ENCODE measurements around the gene ATP8B4. TPM values are rescaled to one million over a fixed set of nuclear protein-coding genes. Genes with fewer than 3 reads are reported as not detected.

Gene ATP8B4
- total RNA-seq, 2 donors from 2014 or later, result 13.8 to 21.1 TPM

GRCh38 chr15:50075319-50075718 is 43.7 kb downstream of the ATP8B4 start:
- intact Hi-C loops (cut with DNase I), result no loop called here
- DNase-seq (ENCODE audit: low spot score), result no peak

DNA sequence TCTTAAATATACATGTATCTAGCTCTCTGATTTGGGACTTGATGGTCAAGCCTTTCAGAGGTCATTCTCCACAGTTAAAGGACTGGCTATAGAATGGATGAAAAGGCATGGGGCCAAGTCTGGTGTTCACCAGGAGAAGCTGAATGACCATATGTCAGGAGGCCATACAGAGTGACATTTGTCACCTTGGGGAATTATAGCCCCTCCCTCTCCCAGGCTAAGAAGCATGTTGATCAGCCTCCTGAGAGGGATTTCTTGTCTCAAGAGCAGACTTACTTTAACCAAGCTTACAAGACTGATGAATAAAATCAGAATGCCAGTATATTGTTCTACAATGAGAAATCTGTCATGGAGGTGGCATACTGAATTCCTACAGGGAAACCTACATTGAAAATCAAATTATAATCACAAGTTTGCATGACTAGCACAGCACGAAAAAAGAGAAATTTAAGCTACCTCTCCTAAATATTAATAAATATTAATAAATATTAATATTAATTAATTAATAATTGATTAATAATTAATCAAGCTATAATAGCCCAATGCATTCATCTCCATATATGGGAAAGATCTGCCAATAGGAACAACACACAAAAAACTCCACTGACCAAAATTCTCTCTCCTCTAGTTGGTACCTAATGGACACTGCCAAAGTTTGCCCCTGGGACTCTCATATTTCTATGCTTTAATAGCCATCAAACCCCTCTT is 47.3 kb downstream of the ATP8B4 start:
- intact Hi-C loops (cut with DNase I), result no loop called here
- DNase-seq (ENCODE audit: low spot score), result no peak

DNA sequence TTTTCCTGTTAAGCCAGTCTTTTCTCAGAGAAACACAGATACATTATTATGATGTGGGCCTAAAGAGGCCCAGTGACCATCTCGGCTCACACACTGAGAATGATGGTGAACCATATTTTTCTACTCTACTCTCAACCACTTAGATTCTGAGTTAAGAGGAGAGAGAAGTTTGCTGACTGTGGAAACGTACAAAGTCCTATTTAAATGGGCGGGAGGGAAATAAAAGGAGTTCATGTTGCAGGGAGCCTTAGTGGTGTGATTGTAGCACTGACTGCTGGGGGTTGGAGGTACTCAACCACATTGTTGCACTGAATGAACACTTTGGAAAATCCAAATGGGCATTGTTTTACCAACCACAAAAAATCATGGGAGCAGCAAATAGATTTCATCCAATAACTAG is 51.0 kb downstream of the ATP8B4 start:
- intact Hi-C loops (cut with DNase I), result no loop called here
- DNase-seq (ENCODE audit: low spot score), result no peak

GRCh38 chr15:50067254-50067653 is 51.8 kb downstream of the ATP8B4 start:
- intact Hi-C loops (cut with DNase I), result no loop called here
- no peak for DNase-seq (ENCODE audit: low spot score)

- no peak for DNase-seq (ENCODE audit: low spot score)
- intact Hi-C loops (cut with DNase I), result no loop called here
Observed at GRCh38 chr15:50066666-50067065, 52.4 kb downstream of the ATP8B4 start.

GRCh38 chr15:50066202-50066601 is 52.8 kb downstream of the ATP8B4 start:
- DNase-seq (ENCODE audit: low spot score), result no peak
- intact Hi-C loops (cut with DNase I), result no loop called here

DNA sequence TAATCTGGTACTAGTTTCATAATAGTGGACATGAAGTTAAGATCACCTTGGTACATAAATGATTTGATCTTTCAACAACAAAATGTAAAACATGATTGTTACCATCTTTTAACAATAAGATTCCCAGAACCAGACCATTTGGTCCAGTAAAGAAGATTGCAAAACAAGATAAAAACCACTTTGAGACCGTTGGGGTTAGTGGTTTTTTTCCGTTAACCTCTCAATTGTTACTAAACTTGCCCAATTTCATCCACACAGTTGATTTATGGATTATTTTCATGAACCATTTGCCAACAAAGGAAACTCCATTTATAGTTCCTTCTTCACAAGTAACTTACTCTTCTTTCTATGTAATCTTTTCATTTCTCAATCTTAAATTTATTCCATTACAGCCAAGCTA is 53.8 kb downstream of the ATP8B4 start:
- DNase-seq (ENCODE audit: low spot score), result no peak
- intact Hi-C loops (cut with DNase I), result no loop called here

- intact Hi-C loops (cut with DNase I), result loop anchor here in 1 of 2 donors (5.0 kb wide), 1 partner anchor 158 kb away; no protein-coding TSS in a partner anchor
- DNase-seq (ENCODE audit: low spot score), result no peak
Observed at GRCh38 chr15:50064673-50065072, 54.4 kb downstream of the ATP8B4 start.

- DNase-seq (ENCODE audit: low spot score), result no peak
- intact Hi-C loops (cut with DNase I), result loop anchor here in 1 of 2 donors (5.0 kb wide), 1 partner anchor 159 kb away; no protein-coding TSS in a partner anchor
Observed at GRCh38 chr15:50063226-50063625, 55.8 kb downstream of the ATP8B4 start.

DNA sequence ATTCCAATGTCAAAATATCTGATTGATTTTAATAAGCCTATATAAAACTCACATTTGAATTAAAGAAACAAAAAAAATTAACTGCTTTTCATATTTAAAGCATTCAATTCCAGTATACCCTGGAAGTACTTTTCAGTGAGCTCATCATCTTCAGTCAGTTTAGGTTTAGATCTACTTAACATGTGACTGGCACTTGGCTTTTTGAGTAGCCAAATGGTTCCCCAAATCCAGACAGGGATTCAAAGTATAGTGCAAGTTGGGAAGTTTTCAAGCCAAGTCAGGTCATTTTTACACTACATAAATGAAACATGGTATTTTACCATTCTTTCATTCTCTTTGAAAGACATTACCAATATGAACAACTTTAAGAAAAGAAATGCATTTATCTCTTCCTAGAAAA is 57.5 kb downstream of the ATP8B4 start:
- DNase-seq (ENCODE audit: low spot score), result no peak
- intact Hi-C loops (cut with DNase I), result loop anchor here in 1 of 2 donors (5.0 kb wide), 1 partner anchor 161 kb away; no protein-coding TSS in a partner anchor

DNA sequence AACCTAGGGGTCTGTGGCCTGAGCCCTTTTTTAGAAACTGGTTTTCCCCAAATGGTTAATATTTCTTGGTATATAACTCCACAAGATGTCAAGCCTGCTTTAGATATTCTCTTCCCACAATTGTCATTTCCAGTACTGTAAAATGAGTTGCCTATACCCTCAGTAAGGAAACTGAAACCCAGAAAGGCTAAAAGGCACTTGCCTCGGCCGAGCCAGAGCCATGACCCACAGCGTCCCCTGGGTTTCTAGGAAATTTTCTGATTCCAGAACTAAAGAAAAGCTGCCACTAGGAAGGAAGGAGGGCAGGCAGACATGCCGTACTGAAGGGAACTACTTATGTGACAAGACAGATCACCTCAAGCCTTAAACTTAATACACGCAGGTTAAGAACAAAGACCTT is 59.1 kb downstream of the ATP8B4 start:
- intact Hi-C loops (cut with DNase I), result loop anchor here (5.0 to 10.0 kb wide), 5 partner anchors 75 to 635 kb away; partner anchors contain the start of gene FGF7 (in 1 of the 2)

DNA sequence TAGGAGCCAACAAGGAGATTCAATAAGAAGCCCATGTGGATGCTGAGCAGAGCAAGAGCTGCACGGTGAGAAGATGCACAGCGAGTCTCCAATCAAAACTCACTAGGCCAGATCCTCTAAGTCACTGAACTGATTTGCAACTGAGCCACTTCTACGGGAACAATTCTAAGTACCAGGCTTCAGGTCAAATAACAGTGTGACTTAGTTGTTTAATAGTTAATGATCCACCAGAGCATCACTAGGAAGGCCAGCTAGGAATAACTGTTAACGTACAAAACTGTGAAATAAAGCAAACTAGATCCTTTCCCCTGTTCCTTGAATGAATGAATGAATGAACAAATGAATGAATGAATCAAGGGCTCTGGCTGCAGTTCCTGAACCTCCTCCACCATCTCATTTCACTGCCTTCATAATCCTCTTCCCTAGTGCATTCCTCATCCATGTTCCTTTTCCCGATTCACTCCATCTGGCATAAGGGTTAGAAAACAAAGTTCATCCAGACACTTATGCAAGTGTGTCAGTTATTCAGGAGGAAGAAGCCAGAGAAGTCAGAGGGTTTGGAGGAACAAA is 59.7 kb downstream of the ATP8B4 start:
- intact Hi-C loops (cut with DNase I), result loop anchor here (10.0 kb wide), 4 partner anchors 76 to 634 kb away; partner anchors contain the start of gene FGF7 (in 1 of the 2)
- DNase-seq (ENCODE audit: low spot score), result no peak

More for the DNA sequence above, 59.1 kb downstream of the ATP8B4 start:
- DNase-seq (ENCODE audit: low spot score), result peak; percentile 80

GRCh38 chr15:50057905-50058639 is 61.0 kb downstream of the ATP8B4 start:
- no peak for DNase-seq (ENCODE audit: low spot score)
- intact Hi-C loops (cut with DNase I), result loop anchor here (10.0 kb wide), 4 partner anchors 77 to 633 kb away; partner anchors contain the start of gene FGF7 (in 1 of the 2)

DNA sequence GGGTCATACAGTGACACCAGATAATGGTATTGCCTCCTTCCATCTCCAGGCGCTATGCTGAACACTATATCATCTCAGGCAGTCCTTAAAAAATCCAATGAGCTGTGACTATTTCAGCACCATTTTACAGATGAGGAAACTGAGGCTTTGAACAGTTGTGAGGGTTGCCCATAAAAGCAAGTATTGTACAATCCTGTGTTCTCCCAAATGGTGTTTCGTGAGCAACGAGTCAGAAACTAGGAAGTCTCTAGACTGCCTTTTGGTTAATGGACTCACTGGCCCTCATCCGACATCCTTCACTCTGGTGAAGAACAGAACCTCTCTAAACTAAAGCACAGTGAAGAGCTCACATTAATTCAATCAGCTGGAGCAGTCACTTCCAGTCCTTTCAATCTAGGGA is 61.8 kb downstream of the ATP8B4 start:
- intact Hi-C loops (cut with DNase I), result loop anchor here (10.0 kb wide), 4 partner anchors 78 to 632 kb away; partner anchors contain the start of gene FGF7 (in 1 of the 2)
- DNase-seq (ENCODE audit: low spot score), result no peak

- intact Hi-C loops (cut with DNase I), result loop anchor here (10.0 kb wide), 4 partner anchors 79 to 631 kb away; partner anchors contain the start of gene FGF7 (in 1 of the 2)
- DNase-seq (ENCODE audit: low spot score), result no peak
Observed at GRCh38 chr15:50055750-50056157, 63.3 kb downstream of the ATP8B4 start.

DNA sequence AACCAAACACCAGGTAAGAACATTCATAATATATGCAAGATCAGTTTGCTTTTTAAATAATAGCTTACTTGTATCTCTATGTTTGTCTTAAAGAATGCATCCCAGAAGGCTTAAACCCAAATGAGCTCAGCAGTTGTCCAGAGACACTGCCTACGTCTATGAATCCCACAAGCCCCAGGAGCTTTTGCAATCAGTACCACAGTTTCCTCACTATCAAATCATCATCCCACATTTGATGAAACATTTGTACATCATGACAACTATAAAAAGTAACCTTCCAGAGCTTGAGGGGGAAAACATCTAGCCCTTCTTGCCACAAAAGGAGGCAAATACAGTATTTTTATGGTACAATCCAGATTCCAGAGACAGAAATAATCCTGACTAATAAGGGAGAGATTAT is 63.7 kb downstream of the ATP8B4 start:
- DNase-seq (ENCODE audit: low spot score), result no peak
- intact Hi-C loops (cut with DNase I), result loop anchor here (10.0 kb wide), 4 partner anchors 79 to 631 kb away; partner anchors contain the start of gene FGF7 (in 1 of the 2)

DNA sequence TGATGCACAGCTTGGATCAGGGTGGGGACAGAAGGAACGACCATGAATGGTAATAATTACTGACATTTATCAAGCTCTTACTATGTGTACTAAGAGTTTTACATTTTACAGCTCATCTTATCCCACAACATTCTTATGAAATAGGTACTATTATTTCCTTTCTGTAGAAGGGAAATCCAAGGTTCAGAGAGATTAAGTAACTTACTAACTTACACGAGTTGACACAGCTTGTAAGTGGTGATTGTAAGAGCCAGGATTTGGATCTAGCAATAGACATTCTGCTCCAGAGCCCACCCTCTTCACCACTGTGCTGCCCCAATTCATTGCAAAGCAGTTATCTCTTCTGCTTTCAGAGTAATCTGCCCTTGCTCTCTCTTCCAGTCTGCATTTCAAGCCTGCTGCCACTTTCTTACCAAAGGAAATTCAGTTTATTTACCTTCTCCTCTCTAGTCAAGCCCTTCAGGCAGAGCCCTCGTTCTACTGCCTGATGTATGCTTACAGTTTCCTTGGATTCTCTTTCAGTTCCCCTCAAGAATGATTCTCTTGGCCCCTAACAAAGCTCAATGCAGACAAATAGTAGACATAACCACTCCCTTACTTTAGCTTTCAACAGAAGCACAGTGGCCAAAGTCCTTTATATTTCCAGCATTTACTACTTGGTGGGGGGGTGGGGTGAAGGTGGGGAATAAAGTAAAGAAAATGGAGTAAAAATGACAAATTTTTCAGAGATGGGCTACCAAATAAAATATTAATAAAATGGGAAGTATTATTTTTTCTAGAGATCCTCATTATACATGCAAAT is 65.8 kb downstream of the ATP8B4 start:
- intact Hi-C loops (cut with DNase I), result loop anchor here (5.0 to 10.0 kb wide), 7 partner anchors 82 to 816 kb away; partner anchors contain the start of gene FGF7 (in 1 of the 2)
- no peak for DNase-seq (ENCODE audit: low spot score)

DNA sequence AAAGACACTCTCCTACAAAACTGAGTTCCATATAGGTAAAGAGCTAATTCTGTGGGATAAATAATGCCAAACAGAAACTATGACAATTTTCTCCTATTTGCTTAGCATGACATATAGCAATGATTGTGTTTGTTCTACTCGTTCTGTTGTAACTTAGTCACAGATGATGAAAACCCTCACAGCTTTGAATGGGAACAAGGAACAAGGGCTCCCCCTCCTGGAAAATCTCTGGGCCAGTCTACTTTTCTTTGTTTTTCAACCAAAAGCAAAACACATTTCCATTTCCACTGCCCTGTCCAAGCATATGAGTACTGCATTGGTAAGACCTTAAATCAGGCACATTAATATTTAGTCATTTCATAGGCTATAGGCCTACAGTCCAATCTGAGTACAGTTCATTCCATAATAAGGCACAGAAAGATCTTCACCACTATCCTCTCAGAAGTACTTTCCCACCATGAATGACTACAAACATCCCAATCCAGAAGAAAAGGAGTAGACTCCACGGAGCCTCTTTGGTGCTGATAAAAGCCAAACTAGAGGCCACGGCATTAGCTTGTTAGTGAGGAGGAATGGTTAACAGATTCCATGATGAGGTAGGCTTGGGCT is 67.1 kb downstream of the ATP8B4 start:
- DNase-seq (ENCODE audit: low spot score), result no peak
- intact Hi-C loops (cut with DNase I), result loop anchor here (5.0 to 10.0 kb wide), 7 partner anchors 83 to 815 kb away; partner anchors contain the start of gene FGF7 (in 1 of the 2)
